ENCODE results near the gene CNTRL. TPM values are rescaled to one million over a fixed set of nuclear protein-coding genes. Genes with fewer than 3 reads are reported as not detected.

CNTRL gene
- total and polyA plus RNA-seq, 2 of the 8 experiments (the other 6 are each of a cell fraction or from before 2014, with no cell fraction given) = 5.1 to 13.9 TPM

DNA sequence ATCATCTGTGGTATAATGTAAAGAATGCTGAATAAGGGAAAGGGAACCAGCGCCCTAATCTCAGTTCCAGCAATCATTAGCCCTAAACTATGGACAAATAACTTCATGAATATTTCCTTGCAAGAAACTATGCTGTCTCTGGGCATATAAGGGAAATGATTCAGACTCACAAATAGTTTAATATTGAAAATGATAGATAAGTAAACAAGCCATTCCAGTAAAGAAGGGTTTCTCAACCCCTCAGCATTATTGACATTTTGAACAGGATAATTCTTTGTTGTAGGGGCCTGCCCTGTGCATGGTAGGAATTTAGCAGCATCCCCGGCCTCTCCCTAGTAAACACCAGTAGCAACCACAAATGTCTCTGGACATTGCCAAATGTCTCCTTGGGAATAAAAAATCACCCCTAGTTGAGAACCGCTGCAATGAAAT, 48.5 kb upstream of the CNTRL start:
- Histone ChIP-seq H3K27ac (ENCODE audit: low read depth, low read length) (no peak overlapping the region), H3K4me1 (replicated peaks in 1 of 4; ENCODE audit: control insufficient read depth in 3 of 4, insufficient read depth in 4 of 4, low read length in 3 of 4) (no peaks in the 10 kb centered on the region), H3K18ac (ENCODE audit: extremely low read depth, low read length) (no peak overlapping the region), H3K27me3 (replicated peaks in 1 of 4; ENCODE audit: control insufficient read depth in 3 of 4, extremely low read depth in 1 of 4, insufficient read depth in 3 of 4, low read length in 3 of 4) (no peaks in the 10 kb centered on the region), H2AK5ac (ENCODE audit: low read depth, low read length) (no peak overlapping the region), H3K23ac (ENCODE audit: insufficient read length) (no peak overlapping the region), H2BK15ac (ENCODE audit: low read length) (no peak overlapping the region), H3K9me3 (ENCODE audit: insufficient read depth in 2 of 2, low read depth in 1 of 2, low read length in 1 of 2) (no peaks in the 10 kb centered on the region), H2BK5ac (ENCODE audit: low read depth, low read length) (no peak overlapping the region), H3K9ac (replicated peaks in 1 of 4; ENCODE audit: extremely low read depth in 1 of 4, low read depth in 3 of 4, low read length in 3 of 4) (no peak overlapping the region), H2BK120ac (replicated peaks; ENCODE audit: low read depth, low read length) (no peak overlapping the region), H3K56ac (replicated peaks; ENCODE audit: insufficient read length, low read depth, low read length) (no peak overlapping the region), H4K5ac (ENCODE audit: insufficient read length, low read depth, low read length) (no peak overlapping the region), H2AFZ (ENCODE audit: low read length) (no peak overlapping the region), H2BK12ac (ENCODE audit: low read depth, low read length) (no peak overlapping the region), H4K91ac (replicated peaks; ENCODE audit: insufficient read length, low read length) (no peak overlapping the region), H4K8ac (ENCODE audit: extremely low read depth, insufficient read depth, low read length) (no peak overlapping the region), H3K14ac (ENCODE audit: insufficient read length) (no peak overlapping the region), H3K4me3 (ENCODE audit: extremely low read depth in 1 of 4, insufficient read depth in 2 of 4, low read depth in 3 of 4, low read length in 4 of 4) (no peak overlapping the region), H3K23me2 (ENCODE audit: low read depth, low read length) (no peaks in the 10 kb centered on the region; the same call in 1 of the 2 replicates), H3K4me2 (ENCODE audit: insufficient read depth in 1 of 2, low read depth in 2 of 2, low read length in 2 of 2) (no peak overlapping the region), H3K4ac (replicated peaks; ENCODE audit: insufficient read length, low read depth, low read length) (no peak overlapping the region), H3K79me1 (ENCODE audit: low read depth, low read length) (no peaks in the 10 kb centered on the region), H4K20me1 (replicated peaks in 1 of 2; ENCODE audit: control insufficient read depth in 1 of 2, insufficient read depth in 2 of 2, low read length in 2 of 2) (no peaks in the 10 kb centered on the region), H3K79me2 (ENCODE audit: control insufficient read depth in 1 of 2, insufficient read depth in 2 of 2, low read length in 2 of 2) (no peaks in the 10 kb centered on the region), H3K36me3 (ENCODE audit: control insufficient read depth in 2 of 4, insufficient read depth in 4 of 4, low read length in 3 of 4) (no peaks in the 10 kb centered on the region), H2BK20ac (ENCODE audit: low read length) (no peak overlapping the region)
- 89% methylated on average over 3 of the region's 3 CpGs; no CpG with 5 or more reads in 1 of the 2 experiments for WGBS, 2 experiments (ENCODE audit: extremely low coverage in 1 of 2, insufficient coverage in 1 of 2, insufficient read length in 1 of 2, insufficient replicate concordance in 2 of 2, low coverage in 1 of 2, low lambda C conversion rate in 2 of 2, missing lambda C conversion rate in 1 of 2)
- DNase-seq (ENCODE audit: low read depth in 1 of 2, low spot score in 2 of 2) (no peak), FAIRE-seq (no peak)
- ChIA-PET POLR2A (ENCODE audit: partially characterized antibody) (no interaction called here), CTCF (ENCODE audit: partially characterized antibody) (no interaction called here)
- TF ChIP-seq EP300 (IDR thresholded peaks at IDR 0.05; ENCODE audit: borderline replicate concordance in 1 of 2, low read depth in 2 of 2, low read length in 2 of 2) (no peak), SIN3A (conservative IDR thresholded peaks at IDR 0.05 in 1 of 2, IDR thresholded peaks at IDR 0.05 in 1 of 2; ENCODE audit: low read depth in 1 of 2, low read length in 2 of 2) (no peak), CEBPB (IDR thresholded peaks at IDR 0.05; ENCODE audit: low read depth, low read length) (no peak), NRF1 (IDR thresholded peaks at IDR 0.05; ENCODE audit: low read depth, low read length) (no peak), EZH2 (IDR thresholded peaks at IDR 0.05; ENCODE audit: low read depth, low read length, severe bottlenecking) (no peak), KDM4A (IDR thresholded peaks at IDR 0.05; ENCODE audit: low read depth, low read length, severe bottlenecking) (no peak), RBBP5 (IDR thresholded peaks at IDR 0.05; ENCODE audit: borderline replicate concordance, low read depth, low read length) (no peak), CHD2 (IDR thresholded peaks at IDR 0.05; ENCODE audit: low read length) (no peak), SIX5 (IDR thresholded peaks at IDR 0.05; ENCODE audit: low read depth, low read length) (no peak), TEAD4 (IDR thresholded peaks at IDR 0.05; ENCODE audit: low read depth, low read length) (no peak), RXRA (IDR thresholded peaks at IDR 0.05; ENCODE audit: insufficient read depth, low read depth, low read length) (no peak), ZNF274 (IDR thresholded peaks at IDR 0.05; ENCODE audit: borderline replicate concordance, extremely low read depth, low read length) (no peak), SUZ12 (IDR thresholded peaks at IDR 0.05; ENCODE audit: low read length) (no peak)
